Fibroblast of peridontal ligament (primary cell): ENCODE data around the gene SPRR3.
A peak's percentile ranks its signal among the peaks of the same experiment; 100 is the strongest.
"Not testable (repeated sequence)": the region's sequence is repeated elsewhere in the genome, so short reads cannot be mapped to it uniquely, and the experiment has no call there.

Experiments
- DNase-seq: peaks from one replicate; pipeline ENCODE4 v3.0.0-alpha.2; 2010; ENCODE audit errors: extremely low read depth

SPRR3 gene

DNA sequence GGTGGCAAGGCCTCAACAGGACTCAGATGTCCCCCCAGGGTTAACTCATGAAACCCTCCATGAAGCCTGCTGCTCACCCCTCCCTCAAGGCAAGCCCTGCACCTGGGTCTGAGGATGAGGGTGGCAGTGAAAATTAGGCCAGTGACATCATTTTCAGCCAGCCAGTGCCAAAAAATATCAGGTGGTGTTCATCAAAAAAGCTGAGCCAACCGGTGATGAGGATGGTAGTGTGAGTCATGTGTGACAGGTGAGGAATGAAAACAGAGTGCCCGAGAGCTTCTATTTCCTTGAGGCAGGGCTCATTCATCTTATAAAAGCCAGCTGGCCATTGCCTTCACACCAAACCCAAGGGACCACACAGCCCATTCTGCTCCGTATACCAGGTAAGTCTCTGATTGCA, 17.8 kb upstream of the SPRR3 start, which contains the start of gene SPRR1A:
Gene SPRR1A, plus strand, starts transcription at position 339 of the 400 bp plus-strand sequence. CDS start 1,150 bp downstream, outside the sequence.
- no peak for DNase-seq

DNA sequence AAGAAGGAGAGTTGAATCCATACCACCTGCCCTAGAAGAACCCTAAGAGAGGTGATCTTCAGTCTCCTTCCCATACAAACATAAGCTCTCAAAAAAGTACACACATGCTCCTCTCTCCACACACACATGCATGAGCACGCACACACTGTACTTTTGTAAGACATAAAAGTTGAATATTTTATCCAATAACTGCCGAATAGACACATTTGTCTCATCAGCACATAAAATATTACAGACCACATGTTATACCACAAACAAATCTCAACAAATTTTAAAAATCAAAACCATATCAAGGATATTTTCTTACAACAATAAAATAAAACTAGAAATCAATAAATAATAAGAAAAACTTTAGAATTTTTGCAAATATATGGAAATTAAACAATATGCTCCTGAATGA, 15.0 kb upstream of the SPRR3 start:
- no peak for DNase-seq

DNA sequence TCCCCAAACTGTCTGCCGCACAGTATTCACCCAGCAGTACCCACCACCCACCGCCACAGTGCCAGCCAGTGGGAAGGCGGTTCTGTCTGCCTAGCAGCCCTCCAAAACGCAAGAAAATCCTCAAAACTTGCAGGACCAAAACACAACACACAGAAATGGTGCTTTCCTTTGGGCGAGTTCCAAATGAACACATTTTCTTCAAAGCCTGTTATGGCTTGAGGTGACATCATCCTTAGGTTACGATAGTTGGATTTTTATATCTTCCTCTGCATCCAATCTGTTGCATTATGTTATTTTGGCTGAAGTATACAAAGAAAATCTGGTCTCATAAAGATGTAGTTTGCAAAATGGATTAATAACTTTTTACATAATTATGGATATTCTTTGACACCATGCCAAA, 8.4 kb upstream of the SPRR3 start:
- DNase-seq = no peak

DNA sequence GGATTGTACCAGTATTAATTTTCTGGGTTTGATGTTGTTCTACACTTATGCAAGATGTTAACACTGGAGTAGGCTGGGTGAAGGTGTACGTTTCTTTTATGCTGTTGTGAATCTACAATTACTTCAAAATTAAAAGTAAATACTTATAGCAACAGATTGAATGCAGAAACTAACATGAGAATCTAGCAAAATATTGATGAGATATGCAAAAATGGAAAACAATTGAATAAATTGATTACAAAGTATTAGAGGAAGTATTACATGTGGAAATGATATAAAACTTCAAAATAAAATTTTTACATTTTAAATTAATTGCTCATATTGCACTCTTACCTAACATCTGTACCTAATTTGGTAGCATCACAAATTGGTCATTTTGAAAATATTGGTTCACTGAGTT, 5.7 kb upstream of the SPRR3 start:
- no peak for DNase-seq

DNA sequence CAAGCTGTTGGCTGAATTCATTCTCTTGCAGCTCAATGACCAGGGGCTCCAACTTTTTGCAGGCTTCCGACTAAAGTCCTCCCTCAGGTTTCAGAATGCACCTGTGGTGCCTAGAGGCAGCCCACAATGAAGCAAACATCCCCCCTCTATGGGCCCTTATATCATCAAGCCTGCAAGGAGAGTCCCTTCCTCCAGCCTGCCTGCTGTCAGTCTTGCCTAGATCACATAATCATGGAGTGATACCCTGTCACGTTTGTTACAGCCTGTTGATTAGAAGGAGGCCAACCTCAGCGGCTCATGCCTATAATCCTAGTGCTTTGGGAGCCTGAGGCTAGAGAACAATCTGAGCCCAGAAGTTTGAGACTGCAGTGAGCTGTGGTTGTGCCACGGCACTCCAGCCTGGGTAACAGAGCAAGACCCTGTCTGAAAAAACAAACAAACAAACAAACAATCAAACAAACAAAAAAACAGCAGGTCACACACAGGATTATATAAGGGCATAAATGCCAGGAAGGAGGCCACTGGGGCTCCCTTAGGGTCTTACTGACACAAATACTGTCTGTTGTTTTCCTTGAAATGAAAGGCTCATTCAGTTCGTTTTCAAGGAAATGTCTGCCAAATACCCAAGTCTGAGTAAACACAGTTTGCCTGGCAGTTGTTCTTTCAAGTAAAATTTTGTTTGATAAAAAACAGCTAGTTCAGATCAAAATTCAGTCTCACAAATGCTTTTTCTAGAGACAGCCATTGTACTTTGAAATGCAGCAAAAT, 4.7 kb upstream of the SPRR3 start:
- no peak for DNase-seq

DNA sequence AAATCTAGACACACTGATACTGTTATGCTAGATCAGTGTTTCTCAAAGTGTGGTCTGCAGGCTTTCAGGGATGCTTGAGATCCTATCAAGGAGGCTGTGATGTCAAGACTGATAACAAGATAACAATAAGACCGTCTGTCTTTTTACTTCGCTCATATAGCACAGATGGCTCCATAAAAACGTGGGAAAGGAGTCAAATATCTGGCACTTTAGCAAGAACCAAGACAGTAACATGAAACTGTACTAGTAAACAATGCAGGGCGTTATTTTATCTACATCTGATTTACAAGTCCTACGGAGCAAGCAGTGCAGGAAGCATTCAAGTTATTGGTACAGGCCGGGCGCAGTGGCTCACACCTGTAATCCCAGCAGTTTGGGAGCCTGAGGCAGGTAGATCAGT, 3.6 kb upstream of the SPRR3 start:
- DNase-seq = no peak

DNA sequence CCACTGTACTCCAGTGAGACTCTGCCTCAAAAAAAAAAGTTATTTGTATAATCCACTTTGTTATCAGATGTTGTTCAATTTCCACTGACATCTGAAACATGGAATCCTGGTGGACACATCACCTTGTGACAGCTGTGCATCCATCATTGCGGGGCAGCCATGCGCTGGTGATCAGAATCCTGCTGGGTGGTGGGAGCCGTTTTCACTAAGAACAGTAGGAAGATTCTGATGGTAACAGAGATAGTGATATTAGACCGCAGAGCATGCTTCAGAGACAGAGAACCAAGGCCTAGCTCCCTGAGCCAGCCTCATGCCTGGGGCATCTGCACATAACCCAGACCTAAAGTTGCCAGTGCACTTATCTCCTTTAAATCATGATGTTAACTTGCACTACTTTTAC, 3.1 kb upstream of the SPRR3 start:
- DNase-seq = no peak

DNA sequence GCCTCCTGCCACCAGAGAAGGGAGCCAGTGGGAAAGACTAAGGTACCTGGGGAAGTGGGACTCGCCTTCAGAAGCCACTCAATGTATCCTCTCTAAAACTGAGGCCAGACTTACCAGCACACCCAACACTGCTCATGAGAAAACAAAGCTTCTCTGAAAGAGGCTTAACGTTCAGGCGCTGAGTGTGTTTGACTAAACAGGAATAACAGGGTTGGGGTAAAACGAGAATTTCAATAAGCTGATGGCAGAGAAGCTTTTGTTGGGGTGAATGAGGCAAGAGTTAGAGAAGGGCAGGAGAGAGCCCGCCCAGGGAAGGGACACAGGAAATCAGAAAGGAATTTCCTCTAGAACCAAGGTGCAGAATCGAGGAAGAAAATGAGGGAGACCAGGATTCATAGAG, 1.7 kb upstream of the SPRR3 start:
- no peak for DNase-seq

DNA sequence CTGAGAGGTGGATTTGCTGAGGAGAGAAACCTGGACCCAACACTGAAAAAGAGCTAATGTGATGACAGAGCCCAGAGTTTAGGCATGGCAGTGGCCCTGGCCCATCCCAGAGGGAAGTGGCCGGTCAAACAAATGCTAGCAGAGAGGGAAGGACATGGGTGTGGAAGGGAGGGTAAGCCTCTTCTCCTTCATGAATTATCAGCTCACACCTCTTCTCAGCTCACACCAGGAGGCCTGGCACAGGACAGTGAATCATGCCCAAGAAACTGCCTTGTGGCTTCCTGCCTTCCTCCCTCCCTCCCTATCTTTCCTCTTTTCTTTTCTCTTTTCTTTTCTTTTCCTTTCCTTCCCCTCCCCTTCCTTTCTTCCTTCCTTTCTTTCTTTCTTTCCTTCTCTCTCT, 1.3 kb upstream of the SPRR3 start:
- DNase-seq = no peak

DNA sequence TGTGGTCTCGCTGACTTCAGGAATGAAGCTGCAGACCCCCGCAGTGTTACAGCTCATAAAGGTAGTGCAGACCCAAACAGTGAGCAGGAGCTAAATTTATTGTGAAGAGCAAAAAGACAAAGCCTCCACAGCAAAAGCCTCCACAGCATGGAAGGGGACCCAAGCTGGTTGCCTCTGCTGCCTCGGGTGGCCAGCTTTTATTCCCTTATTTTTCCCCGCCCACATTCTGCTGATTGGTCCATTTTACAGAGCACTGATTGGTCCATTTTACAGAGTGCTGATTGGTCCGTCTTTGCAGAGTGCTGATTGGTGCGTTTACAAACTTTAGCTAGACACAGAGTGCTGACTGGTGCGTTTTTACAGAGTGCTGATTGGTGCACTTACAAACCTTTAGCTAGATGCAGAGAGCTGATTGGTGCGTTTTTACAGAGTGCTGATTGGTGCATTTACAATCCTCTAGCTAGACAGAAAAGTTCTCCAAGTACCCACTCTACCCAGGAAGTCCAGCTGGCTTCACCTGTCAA, 9.7 kb downstream of the SPRR3 start:
- DNase-seq = not testable (repeated sequence)

DNA sequence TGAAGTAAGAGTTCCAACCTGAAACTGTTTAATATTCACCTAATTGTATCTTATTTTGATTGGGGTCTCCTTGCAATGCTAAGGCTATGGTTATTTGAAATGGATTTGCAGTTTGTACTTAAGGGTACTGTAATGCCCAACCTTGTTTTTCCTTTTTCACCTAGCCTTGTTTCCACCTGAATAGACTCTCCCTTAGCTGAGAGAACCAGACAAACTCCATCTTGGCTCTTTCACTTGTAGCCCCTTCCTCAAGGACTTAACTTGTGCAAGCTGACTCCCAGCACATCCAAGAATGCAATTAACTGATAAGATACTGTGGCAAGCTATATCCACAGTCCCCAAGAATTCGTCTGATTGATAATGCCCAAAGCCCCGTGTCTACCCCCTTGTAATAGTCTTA, 20.3 kb downstream of the SPRR3 start:
- DNase-seq = not testable (repeated sequence)

DNA sequence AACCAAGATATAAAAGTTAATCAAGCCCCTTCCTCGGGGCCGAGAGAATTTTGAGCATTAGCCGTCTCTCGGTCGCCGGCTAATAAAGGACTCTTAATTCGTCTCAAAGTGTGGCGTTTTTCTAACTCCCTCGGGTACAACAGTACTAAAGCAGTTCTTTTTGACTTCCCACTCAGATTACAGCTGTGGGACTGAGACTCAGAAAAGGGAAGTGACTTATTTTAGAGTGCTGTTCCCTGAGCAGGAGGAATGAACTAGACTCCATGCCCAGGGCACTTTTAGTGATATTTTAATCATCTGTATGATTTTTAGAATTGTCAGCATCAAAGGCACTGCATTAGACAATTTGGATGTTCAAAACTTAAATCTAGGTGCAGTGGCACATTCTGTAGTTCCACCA, 20.8 kb downstream of the SPRR3 start:
- DNase-seq = not testable (repeated sequence)

DNA sequence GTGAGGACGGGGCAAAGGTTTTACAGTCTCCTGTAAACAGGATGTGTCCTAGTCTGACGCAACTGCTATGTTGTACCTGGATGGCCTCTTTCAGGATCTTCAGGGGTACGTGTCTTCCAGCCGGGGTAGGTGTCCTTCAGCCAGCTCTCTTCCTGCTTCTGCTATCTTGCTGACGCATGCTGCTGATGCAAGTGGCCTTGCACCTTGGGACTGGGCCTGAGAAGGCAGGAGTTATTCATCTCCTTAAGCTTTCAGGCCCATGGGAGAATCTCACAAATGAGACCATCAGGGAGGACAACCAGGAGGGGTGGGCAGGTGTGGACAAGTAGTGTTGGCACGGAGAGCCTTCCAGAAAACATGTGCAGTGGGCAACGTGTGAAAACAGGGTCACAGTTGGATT, 21.6 kb downstream of the SPRR3 start:
- DNase-seq = no peak

DNA sequence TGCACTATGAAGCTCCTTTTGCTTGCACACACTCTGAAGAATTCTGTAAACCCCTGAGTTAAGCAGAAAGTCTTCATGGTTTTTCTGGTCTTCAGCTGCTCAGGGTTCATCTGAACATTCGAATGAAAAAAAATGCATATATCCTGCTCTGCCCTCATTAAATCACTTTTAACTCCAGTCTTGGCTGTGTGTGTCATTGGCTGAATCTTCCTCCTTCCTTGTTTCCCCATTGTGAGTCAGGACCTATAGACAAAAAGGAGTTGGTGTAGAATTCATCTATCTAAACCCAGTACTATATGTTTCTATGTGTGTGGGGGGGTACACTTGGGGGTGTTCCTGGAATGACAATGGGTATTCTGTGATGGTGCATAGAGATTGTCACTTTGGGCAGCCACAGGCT, 22.9 kb downstream of the SPRR3 start:
- no peak for DNase-seq

DNA sequence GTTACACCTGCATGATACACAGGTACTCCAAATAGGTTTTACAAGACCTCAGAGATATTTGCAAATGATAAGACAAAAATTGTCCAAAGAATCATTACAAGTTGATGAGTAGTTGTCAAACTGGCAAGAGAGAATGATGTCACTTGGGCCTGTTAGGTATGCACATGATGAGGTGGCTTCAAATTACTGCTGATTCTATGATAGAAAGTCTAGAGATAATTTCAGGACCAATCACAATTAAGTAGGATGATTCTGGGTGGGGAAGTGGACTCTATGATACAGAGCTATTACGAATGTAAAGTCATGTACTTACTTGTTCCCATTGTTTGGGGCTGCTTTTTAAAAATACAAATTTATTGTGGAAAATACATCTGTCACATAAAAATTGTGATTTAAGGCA, 24.2 kb downstream of the SPRR3 start:
- DNase-seq = no peak

DNA sequence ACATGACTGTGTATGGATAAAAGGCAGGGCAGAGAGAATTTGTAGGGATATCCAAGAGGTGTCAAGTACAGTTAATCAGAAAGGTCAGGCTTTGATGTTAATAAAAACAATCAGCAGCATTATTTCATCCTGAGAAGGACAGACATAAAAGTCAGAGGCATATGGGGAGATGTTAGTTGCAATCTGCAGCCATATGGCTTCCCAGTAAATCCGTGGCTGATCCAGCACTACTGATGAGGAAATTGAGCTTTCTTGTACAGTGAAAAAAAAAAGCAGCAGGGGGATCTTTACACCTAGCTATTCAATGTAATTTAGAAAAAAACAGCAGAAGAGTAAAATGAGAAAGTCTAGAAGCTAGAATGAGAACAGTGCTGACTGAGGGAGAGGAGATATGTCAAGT, 27.2 kb downstream of the SPRR3 start:
- DNase-seq = no peak

DNA sequence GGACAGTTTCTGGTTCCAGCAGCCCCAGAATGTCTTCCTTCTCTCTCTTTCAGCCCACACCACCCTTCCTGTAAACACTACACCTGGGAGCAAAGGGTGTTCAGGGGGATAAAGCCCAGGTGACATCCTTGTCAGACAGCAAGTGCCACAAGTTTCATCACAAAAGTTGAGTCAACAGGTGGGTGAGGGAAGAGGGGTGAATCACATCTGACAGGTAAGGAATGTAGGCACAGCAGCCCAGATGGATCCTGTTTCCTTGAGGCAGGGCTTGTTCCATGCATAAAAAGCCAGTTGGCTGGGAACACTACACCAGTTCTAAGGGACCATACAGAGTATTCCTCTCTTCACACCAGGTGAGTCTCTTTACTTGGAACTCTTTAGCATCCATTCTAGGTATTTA, 29.3 kb downstream of the SPRR3 start, which contains the start of gene SPRR1B:
Gene SPRR1B, plus strand, starts transcription at position 309 of the 400 bp plus-strand sequence. CDS start 1,143 bp downstream, outside the sequence.
- no peak for DNase-seq

DNA sequence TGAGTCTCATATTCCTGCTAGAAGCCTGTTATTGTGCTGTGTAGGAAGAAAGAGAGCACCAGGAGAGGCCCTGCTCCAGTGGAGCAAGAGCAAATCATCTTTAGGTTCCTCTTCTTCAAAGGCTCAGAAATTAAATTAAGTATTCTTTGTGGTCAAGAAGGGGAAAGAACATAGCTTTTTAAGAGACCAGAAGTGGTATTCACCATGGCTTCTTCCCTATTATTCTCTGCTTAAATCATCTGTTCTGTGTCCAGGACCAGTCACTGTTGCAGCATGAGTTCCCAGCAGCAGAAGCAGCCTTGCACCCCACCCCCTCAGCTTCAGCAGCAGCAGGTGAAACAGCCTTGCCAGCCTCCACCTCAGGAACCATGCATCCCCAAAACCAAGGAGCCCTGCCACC, 30.5 kb downstream of the SPRR3 start:
- DNase-seq = no peak

DNA sequence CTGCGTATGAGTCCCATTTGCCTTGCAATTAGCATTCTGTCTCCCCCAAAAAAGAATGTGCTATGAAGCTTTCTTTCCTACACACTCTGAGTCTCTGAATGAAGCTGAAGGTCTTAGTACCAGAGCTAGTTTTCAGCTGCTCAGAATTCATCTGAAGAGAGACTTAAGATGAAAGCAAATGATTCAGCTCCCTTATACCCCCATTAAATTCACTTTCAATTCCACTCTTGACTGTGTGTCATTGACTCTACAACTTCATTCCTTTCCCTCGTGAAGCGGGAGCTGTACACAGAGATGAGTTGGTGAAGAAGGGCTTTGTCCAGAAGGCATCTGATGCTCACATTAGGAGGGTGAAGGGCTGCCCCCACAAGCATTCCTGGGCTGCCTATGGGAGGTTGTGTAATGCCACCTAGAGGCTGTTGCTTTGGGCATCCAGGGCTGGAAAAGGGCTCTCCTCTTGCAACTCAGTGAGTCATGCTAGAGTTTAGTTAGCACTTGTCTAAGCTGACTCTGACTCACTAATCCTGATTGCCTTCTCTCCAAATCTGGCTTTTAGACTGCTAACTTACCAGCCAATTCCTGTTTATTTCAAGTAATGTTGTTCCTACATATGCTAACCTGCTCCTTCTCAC, 31.2 kb downstream of the SPRR3 start:
- peak; percentile 57 for DNase-seq

DNA sequence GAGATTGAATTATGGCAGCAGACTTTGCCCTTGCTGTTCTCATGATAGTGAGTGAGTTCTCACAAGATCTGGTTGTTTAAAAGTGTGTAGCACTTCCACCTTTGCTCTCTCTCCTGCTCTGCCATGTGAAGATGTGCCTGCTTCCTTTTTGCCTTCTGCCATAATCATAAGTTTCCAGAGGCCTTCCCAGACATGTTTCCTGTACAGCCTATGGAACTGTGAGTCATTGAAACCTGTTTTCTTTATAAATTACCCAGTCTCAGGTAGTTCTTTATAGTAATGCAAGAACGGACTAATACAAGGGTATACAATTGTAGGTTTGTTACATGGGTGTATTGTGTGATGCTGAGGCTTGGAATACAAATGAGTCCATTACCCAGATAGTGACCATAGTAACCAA, 33.7 kb downstream of the SPRR3 start:
- DNase-seq = no peak

DNA sequence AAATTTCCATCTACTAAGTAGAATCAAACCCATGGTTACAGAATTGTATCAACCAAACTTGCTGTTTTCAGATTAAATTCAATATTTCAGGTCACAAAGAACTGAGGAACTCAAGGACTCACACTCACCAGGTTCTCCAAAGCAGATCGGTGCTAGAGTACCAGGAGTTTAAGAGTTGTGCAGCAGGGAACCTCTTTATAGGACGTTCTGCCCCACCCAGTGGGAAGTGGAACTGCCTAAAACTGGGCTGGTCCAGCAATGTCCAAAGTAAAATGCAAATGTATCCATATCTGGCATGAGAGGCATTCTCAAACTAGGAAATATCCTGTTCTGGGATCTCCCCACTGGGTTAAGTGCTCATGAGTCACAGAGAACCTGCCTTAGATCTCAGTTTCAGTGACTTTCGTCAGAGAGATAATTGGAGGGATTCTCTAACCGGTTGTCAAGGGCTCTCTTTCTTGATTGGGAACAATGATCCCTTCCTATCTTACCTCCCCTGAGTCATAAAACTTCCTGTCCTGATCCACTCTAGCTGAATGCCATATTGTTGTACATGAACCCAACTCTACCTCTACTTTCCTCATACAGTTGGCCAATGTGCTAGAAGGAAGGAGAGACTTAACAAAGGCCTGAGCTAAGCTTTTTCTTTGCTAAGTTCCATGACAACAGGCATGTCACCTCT, 39.5 kb downstream of the SPRR3 start, which contains the start of gene SPRR2D:
Gene SPRR2D, minus strand, starts transcription at position 171 of the 682 bp plus-strand sequence. CDS start 774 bp downstream, outside the sequence.
- DNase-seq = no peak

DNA sequence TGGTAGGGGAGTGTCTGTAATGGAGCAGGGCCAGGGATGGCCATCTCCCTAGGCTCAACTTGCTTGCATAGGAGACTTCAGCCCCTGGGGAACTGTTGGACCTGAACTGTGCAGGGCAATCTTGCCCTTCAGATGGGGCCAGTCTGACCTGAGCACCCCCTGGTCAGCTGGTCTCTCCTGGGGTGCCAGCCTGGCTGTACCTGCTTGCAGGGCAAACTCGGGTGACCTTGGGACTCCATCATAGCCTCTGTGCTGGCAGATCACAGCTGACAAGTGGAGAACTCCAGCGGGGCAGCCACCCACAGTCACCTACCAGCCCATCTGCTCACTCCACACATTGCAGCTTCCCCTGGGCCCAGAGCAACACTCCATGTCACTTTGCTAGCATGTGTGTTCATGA, 47.7 kb downstream of the SPRR3 start:
- DNase-seq = no peak
